ENCODE results near the gene PDE3B.
"Not testable (repeated sequence)": the region's sequence is repeated elsewhere in the genome, so short reads cannot be mapped to it uniquely, and the experiment has no call there.

PDE3B gene

DNA sequence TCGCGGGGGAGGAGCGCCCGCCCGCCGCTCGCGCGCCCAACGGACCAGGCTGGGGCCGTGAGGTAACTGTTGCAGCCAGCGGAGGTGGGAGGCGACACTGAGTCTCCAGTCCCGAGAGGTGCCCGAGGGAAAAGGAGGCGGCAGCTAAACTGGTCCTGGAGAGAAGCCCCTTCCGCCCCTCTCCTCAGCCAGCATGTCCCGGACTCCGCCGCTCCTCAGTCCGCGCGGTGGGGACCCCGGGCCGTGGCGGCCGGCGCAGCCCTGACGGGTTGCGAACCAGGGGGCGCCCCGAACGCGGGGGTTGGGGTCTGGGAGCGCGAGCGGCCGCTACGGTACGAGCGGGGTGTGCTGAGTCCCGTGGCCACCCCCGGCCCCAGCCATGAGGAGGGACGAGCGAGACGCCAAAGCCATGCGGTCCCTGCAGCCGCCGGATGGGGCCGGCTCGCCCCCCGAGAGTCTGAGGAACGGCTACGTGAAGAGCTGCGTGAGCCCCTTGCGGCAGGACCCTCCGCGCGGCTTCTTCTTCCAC, at the start of gene PDE3B:
Gene PDE3B, plus strand, starts transcription at position 108 of the 529 bp plus-strand sequence. Its CDS starts 272 bp downstream, at position 380.
- DNase-seq (ENCODE audit: low read depth), result peak; percentile 68

DNA sequence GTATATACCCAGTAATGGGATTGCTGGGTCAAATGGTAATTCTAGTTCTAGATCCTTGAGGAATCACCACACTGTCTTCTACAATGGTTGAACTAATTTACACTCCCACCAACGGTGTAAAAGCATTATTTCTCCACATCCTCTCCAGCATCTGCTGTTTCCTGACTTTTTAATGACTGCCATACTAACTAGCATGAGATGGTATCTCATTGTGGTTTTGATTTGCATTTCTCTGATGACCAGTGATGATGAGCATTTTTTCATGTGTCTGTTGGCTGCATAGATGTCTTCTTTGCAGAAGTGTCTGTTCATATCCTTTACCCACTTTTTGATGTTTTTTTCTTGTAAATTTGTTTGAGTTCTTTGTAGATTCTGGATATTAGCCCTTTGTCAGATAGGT, 48.3 kb upstream of the PDE3B start:
- DNase-seq (ENCODE audit: low read depth), result not testable (repeated sequence)

DNA sequence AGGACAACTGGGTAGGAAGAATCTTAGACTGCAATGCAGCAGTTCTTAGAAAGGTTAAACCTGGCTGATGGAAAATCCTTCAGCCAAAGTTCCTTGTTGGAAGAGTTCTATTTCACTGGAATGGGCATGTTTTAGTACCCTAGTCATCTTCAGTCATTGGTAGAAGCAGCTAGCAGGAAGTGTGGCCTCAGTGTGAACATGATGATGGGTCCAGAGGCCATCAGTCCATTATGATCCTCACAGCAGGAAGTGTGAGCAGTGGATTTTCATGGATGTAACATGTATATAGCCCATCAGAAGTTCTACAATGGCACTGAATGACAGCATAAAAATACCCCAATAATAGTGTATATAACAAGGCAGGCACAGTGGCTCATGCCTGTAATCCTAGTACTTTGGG, 35.9 kb upstream of the PDE3B start:
- no peak for DNase-seq (ENCODE audit: low read depth)

DNA sequence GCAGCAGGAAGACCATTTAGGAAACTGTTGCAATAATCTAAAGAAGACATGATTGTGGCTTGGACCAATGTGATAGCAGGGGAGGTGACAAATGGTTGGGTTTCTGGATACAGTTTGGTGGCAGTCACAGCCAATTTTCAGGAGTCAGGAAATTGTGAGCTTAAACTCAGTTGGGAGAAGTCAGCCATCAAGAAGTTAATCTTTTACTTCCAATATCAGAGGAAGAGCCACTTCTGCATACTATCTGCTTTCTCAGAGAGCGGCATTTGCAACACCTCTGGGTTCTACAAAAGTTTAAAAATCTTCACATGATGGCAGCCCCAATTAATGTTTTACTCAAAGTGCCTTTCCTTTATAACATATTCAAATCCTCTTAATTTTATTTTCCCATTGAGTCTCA, 33.7 kb upstream of the PDE3B start:
- no peak for DNase-seq (ENCODE audit: low read depth)

DNA sequence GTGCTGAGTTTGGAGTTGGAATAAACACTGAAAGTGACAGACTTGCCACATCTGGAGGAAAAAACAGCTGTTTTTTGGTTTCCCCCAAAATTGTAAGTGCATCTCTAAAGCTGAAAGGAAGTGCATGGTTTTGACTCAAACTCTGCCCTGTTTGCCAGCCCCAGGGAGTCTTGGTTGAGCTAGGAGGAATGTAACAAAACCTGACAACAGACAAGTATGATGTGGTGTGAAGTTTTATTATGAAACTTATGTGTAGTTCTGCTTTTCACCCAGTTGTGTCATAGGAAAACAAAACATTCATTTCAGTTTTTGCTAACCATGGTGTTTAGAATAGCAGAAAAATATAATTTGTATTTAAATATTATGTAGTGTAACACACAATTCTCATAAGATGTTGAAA, 31.7 kb upstream of the PDE3B start:
- DNase-seq (ENCODE audit: low read depth), result no peak

DNA sequence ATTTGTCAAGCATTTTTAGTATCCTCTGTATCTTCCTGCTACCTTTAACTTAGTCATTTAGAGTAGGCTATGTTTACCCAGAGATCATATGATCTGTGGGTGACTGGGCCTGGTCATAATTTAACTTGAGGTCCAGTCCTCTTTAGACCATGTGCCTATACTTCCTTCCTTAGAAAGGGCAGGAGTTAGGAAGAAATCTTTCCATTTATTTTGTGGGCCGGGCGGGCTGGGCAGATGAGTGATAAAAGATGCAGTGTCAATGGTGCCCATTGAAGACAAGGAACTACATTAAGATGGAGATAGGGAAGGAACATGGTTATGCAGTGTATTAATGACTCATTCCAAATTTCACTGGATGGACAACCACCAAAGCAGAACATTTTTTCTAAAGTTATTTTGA, 30.9 kb upstream of the PDE3B start:
- no peak for DNase-seq (ENCODE audit: low read depth)

DNA sequence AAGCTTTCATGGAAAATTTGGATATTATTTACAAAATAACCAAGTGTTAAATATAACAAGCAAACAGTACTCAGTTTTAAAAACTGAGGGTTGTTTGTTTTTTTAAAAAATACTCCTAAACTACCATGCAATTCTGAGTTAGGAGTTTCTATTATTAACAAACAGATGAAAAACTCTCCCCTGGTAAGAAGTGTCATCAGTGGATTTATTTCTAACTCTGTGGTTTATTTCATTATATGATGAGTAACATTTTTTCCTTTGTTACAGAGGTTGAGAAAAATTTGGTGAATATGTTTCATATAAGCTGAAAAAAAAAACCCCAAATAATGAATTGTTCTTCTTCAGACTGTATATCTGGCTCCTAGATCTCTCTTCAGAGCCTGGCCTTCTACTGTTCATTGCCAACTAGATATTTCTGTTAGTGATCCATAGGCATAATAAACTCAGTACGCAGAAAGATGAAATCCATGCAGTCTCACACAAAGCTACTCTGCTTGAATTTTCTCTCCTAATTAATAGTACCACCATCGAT, 29.4 kb upstream of the PDE3B start:
- no peak for DNase-seq (ENCODE audit: low read depth)

DNA sequence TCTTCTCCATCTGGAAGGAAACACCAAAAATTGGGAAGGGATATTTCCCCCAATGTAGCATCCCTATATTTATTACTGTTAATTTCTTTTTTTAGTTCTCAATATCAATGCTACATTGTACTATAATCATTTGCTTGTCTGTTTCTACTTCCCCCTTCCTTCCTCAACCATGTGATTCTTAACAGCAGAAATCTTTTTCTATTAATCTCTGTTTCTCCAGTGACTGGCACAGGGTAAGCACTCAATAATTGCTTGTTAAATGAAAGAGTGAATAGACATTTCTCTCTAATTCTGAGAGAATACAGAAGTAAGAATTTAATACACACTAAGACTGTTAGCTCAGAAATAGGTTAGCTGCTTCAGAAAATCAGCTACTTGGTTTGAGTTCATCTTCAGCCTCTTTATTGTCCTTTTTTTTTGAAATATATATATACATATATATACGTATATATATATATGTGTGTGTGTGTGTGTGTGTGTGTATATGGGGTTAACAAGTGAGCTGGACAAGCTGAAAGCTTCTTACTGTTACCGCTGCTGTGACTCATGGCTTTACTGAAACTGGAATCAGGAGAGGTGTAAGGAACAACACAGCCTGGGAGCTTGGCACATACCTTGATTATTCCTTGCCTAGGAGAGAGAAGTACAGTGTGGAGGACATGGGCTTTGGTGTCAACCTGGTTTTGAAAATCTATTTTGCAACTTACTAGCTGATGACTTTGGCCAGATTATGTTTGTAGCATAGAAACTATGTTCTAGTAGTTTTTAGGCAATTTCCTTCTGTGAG, 26.2 kb upstream of the PDE3B start:
- no peak for DNase-seq (ENCODE audit: low read depth)

DNA sequence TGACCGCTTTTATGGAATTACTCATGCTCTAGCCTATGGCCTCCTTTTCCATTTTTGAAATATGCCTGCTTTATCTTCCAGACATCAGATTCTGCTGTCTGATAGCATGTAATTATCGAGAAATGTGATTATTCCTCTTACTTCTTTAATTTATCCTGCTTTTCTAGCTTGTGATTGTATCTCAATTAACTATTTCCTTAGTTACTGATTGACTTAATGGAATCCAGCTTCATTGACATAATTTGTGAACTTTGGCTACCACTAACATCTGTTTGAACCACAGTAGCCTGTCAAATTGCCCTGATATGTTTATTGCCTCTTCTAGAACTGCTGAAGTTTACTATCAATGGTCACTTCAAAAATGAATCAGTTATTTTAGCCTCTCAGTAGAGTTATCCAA, 25.5 kb upstream of the PDE3B start:
- DNase-seq (ENCODE audit: low read depth), result no peak

DNA sequence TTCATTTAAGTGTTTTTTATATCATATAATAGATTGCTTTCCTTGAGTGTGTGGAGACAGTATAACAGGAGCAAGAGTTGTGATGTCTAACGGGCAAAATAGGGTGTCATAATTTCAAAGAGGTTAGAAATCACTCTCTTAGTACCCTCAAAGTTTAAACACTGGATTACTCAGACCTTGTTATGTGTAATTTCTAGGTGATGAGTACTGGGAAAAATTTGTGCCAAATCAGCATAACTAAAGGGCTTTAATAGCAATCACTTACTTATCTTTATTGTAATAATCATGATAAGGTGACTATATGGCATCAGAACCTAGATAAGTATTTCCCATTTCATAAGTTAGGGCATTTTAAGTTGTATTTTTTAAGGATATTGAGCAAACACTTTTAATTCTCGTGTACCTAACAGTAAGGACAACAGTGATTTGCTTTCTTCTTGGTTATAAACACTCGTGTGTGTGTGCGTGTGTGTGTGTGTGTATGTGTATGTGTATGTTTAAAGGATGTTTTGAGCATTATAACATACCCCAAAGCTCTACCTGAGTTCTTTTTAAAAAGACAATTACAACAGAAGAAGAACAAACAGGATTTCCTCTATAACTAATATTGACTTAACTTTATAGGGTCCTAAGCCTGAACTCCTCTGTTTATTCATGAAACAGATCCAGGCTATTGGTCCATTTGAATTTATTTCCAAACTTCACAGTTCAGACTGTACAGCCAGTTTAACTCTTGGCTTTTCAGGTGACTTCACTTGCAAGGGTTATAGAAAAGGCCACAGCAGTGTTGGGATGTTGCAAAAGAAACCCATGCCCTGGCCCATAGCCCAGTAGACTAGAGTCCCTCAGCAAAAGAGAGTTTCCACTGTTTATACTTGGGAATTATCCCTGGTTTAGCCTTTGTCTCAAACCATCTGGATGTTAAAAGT, 23.7 kb upstream of the PDE3B start:
- DNase-seq (ENCODE audit: low read depth), result no peak

DNA sequence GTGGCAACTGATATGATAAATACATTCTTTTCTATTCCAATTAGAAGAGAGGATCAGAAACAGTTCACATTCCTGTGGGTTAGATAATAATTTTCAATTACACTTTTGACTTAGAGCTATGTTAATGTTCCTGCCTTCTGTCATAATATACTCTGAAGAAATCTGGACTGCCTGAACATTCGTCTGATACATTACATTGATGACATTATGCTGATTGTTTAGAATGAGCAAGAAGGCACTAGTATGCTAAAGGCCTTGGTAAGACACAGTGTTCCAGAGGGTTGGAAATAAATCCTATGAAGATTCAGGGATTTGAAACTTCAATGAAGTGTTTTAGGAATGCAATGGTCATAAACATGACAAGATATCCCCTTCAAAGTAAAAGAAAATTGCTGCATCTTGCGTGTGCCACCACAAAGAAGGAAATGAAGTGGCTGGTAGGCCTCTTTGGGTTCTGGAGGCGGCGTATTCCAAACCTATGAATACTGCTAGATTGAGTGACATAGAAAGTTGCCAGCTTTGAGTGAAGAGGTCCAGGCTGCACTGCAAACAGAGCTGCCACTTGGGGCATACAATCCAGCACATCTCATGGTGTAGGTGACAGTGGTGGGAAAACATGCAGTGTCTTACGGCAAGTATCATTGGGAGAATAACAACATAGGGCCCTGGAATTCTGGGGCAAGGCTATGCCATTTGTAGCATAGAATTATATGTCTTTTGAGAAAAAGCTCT, 21.2 kb upstream of the PDE3B start:
- DNase-seq (ENCODE audit: low read depth), result no peak

DNA sequence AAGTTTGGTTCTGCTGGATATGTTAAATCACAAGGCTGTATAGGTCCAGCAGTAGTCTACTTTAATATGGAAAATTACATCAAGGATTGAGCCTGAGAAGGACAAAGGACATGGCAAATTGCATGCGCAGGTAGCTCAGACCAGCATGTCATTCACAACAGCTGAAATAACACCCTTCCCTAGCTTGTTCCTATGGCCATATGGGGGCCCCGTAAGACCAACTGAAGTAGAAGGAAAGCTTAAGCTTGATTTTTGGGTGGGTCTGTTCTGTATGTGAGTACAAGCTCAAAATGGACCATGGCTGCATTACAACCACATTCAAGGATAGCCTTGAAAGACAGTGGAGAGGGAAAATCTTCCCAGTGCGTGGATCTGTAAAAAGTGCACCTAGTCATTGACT, 20.6 kb upstream of the PDE3B start:
- no peak for DNase-seq (ENCODE audit: low read depth)

DNA sequence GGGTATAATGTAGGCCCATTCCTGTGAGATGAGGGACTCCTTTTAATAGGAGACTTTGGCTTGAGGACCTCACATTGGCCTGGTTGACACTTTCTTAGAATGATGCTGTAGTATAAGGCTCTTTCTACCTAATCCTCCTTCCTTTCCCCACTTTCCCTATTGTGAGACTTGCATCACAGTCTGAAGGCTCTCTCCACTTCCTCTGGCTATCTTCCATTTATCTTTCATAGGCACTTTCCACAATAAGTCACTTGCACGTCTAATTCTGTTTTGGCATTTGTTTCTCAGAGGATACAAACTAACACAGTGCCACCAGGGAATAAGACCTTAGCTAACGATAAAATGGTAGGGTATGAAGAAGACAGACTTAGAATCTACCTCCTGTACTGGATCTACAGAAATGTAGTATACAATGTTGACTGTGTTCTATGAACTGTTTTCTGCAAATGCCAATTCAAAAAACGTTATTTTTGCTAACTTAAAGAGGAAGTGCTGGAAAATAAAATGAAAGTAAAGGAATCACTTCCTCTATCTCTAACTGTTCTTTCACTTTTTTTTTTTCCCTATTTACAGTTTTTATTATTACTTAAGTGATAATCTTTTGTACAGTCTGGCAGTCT, 17.9 kb upstream of the PDE3B start:
- no peak for DNase-seq (ENCODE audit: low read depth)

DNA sequence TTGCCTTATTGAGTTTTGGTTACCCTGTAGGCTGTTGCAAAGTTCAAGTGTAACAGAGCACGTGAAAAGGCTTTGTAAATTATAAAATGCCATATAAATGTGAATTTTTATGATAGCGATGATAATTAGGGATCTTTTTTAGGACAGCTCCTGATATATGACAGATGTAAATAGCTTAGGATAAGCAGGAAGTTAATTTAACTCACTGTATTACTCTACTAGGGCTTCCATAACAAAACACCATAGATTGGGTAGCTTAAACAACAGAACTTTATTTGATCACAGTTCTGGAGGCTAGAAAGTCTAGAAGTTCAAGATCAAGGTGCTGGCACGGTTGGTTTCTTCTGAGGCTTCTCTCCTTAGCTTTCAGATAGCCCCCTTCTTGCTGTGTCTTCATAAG, 17.0 kb upstream of the PDE3B start:
- no peak for DNase-seq (ENCODE audit: low read depth)

DNA sequence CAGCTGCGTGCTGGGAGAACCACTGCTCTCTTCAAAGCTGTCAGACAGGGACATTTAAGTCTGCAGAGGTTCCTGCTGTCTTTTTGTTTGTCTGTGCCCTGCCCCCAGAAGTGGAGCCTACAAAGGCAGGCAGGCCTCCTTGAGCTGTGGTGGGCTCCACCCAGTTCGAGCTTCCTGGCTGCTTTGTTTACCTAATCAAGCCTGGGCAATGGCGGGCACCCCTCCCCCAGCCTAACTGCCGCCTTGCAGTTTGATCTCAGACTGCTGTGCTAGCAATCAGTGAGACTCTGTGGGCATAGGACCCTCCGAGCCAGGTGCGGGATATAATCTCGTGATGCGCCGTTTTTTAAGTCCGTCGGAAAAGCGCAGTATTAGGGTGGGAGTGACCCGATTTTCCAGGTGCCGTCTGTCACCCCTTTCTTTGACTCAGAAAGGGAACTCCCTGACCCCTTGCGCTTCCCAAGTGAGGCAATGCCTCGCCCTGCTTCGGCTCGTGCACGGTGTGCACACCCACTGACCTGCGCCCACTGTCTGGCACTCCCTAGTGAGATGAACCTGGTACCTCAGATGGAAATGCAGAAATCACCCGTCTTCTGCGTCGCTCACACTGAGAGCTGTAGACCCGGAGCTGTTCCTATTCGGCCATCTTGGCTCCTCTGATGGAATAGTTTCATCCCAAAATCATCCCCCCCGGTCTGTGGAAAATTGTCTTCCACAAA, 9.9 kb upstream of the PDE3B start:
- DNase-seq (ENCODE audit: low read depth), result peak; percentile 45

DNA sequence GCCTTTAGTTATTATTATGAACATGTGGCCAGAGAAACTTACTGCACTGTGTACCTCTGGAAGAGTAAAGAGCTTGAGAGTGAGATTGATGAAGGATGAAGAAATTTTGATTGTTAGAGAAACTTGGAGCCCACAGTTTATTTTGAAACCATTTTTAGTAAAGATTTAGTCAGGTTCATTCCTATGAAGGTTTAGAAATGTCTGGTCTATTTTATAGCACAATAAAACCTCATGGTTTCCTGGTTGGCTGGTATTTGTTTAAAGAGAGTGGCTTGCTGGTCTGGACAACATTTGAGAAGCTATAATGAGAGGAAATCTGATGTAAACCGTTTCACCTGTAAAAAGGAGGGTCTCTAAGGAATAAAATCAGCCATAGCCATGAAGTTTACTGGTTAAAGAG, 8.8 kb upstream of the PDE3B start:
- DNase-seq (ENCODE audit: low read depth), result no peak

DNA sequence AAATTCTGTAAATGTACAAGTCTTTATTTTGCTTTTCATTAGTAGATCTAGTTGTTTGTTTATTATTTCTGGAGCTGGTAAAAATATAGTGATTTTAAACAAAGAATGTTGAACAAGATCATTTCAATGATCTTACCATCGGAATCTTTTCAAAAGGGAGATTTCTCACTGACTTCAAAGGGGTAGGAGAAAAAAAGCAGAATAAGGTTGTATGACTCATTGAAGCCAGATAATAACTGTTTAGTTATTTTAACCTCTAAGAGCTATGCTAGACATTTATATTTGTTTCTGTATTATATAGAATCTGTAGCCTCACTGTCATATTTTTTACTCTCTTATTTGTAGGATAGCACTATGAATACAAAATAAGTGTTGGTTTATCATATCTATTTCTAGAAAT, 8.1 kb upstream of the PDE3B start:
- DNase-seq (ENCODE audit: low read depth), result no peak

DNA sequence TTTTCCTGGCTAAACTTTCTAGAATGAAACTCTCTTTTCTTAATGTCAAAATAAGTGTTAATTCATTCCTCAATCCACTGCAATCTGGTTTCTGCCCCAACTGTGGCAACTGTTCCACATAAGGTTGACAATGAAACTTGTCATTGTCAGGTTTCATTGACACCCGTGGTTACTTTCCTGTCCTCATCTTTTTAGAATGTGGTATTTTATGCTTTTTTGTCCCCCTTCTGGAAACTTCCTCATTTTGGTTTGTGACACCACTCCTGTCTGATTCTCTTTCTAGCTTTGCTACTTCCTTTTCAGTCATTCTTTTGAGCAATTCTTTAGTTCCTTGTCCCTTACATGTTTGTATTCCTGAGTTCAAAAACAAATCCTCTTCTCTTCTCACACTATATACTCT, 7.5 kb upstream of the PDE3B start:
- DNase-seq (ENCODE audit: low read depth), result no peak

DNA sequence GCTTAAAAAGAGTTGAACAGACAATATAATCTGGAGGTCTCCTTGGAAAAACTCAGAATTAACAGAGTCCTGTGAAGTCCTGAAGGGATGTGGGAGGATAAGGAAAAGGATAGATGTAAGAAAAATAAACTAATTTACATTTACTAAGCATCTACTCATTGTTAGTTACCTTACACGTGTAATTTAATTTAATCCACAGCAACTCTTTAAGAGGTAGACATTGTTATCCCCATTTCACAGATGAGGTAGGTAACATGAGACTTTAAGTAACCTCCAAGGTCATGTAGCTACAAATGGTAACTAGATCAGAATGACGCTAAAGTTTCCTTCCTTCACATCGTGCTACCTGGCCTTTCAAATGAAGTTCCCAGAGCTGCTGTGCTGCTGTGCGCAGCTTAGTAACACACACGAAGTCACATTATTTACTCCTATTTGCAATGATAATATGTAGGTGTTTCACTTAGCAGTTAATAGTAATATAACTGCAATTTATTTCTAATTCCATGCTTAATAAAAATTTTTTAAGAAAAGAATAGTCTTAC, 5.7 kb upstream of the PDE3B start:
- DNase-seq (ENCODE audit: low read depth), result no peak

DNA sequence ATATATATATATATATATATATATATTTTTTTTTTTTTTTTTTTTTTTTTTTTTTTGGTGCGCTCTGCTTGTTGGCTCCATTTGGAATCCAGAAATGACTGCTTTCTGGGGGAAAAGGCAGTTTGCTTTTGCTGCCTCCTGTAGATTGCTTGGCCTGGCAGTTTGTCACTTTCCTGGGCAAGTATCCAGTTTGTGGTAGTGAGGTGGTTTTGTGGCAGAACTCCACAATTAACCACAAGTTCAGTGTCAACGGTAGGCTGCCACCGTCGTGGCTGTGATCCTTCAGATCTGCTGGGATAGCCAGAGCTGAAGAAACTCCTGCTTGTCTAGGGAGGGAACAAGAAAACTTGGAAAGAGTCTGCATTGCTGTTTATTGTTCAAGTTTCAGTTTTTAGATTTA, 5.0 kb upstream of the PDE3B start:
- no peak for DNase-seq (ENCODE audit: low read depth)

DNA sequence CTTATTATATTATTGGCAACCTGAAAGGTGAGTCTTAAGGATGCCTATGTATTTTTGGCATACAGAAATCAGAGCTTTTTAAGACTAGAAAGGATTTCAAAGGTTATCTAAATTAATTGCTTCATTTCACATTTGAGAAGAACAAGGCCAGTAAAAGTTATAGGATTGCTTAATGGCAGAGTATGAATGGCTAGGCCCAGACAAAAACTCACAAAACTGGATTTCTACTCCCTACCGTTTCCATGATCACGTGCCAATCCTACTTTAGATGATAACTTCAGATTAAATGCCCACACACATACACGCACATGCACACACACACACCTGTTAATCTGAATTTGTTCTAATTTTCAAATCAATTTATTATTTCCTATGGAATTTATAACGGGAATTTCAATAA, 1.8 kb upstream of the PDE3B start:
- no peak for DNase-seq (ENCODE audit: low read depth)

Measured in activated T-helper 1 cell treated with Interleukin-2 at 50 U/mL for 16 hours (primary cell).